Bone marrow (tissue), 2 donors: Measurements from ENCODE around the gene LRP1.

ENCODE experiments used
- DNase-seq, 2 donors: peaks; one replicate each; lab custom pipeline; 2025; lab: John Stamatoyannopoulos, UW

The LRP1 gene

DNA sequence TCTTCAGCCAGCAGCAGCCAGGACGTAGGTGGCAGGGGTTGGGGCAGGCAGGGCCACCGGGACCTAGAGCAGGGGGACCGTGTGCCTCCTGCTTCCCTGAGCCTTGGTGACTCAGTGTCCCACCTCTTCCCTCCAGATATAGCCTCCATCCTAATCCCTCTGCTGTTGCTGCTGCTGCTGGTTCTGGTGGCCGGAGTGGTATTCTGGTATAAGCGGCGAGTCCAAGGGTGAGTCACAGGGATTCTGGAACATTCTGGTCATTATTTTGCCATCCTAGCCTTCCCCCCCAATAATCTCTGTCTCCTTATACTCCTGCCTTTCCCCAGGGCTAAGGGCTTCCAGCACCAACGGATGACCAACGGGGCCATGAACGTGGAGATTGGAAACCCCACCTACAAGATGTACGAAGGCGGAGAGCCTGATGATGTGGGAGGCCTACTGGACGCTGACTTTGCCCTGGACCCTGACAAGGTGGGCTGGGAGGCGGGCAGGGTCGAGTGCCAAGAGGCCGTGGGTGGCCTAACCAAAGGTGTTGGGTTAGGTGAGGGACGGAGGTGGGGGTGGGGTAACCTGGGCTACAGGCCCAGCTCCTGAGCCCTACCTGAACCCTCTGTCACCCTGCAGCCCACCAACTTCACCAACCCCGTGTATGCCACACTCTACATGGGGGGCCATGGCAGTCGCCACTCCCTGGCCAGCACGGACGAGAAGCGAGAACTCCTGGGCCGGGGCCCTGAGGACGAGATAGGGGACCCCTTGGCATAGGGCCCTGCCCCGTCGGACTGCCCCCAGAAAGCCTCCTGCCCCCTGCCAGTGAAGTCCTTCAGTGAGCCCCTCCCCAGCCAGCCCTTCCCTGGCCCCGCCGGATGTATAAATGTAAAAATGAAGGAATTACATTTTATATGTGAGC is 83.8 kb downstream of the LRP1 start:
- no peak for DNase-seq

DNA sequence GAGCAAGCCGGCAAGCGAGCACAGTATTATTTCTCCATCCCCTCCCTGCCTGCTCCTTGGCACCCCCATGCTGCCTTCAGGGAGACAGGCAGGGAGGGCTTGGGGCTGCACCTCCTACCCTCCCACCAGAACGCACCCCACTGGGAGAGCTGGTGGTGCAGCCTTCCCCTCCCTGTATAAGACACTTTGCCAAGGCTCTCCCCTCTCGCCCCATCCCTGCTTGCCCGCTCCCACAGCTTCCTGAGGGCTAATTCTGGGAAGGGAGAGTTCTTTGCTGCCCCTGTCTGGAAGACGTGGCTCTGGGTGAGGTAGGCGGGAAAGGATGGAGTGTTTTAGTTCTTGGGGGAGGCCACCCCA is 84.4 kb downstream of the LRP1 start:
- no peak for DNase-seq

DNA sequence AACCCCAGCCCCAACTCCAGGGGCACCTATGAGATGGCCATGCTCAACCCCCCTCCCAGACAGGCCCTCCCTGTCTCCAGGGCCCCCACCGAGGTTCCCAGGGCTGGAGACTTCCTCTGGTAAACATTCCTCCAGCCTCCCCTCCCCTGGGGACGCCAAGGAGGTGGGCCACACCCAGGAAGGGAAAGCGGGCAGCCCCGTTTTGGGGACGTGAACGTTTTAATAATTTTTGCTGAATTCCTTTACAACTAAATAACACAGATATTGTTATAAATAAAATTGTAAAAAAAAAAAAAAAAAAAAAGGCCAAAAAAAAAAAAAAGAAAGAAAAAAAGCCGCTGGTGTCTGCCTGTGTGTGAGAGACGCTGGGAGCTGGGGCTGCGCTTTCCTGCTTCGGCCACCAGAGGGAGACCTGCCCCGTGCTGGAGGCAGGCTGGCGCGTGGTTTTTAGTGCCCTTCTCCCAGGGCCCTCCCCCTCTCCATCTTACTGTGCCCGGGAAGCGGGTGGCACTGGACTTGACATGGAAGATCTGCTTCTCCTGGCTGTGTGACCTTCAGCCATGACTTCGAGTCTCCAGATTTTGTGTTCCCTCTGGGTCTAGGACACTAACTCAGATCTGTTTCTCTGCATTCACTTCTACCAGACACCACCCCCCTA is 84.9 kb downstream of the LRP1 start:
- DNase-seq = peak; percentile 46 to 49

GRCh38 chr12:57213763-57214397 is 85.6 kb downstream of the LRP1 start:
- DNase-seq = no peak

DNA sequence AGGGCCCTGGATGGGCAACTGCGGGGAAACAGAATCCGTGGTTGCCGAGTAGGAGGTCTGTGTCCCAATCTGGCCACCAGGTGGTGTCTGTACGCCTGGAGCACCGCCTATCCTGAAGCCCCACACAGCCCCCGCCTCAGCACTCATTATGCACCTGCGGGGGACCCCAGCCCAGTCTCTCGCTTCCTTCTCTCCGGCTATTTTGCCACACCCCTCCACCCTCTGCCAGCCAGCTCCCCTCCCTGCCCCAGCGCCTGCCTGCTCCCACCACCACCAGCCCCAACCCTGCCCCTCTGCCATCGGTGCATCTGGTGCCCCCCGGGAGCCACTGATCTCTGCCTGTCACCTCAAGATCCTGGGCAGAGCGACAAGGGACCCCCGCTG is 86.1 kb downstream of the LRP1 start:
- peak; percentile 9 to 78 for DNase-seq

DNA sequence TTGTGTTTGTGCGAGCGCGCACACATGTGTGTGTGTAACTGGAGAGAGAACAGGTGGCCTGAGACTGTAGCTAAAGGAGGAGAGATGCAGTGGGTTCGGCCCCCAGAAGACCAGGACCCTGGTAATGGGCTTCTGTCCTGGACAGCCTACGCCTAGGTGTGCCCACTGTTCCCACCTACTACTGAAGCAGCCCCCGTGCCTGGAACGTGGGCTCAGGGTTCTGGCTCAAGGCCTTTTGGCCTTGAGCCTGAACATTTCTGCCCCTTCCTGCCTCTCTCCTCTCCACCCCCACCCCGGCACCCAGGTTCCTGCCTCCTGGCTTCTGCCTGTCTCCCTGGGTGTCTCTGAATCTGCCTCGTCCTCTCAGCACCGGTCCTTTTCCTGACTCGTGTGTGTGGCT is 86.8 kb downstream of the LRP1 start:
- no peak for DNase-seq

GRCh38 chr12:57215668-57216013 is 87.4 kb downstream of the LRP1 start:
- DNase-seq = no peak

- no peak for DNase-seq
These were observed 88.0 kb downstream of the LRP1 start, which contains the start of gene NXPH4 for GRCh38 chr12:57216014-57216911. Gene NXPH4 (plus strand): TSS chr12:57216794. CDS start chr12:57216970, 176 bp downstream.

DNA sequence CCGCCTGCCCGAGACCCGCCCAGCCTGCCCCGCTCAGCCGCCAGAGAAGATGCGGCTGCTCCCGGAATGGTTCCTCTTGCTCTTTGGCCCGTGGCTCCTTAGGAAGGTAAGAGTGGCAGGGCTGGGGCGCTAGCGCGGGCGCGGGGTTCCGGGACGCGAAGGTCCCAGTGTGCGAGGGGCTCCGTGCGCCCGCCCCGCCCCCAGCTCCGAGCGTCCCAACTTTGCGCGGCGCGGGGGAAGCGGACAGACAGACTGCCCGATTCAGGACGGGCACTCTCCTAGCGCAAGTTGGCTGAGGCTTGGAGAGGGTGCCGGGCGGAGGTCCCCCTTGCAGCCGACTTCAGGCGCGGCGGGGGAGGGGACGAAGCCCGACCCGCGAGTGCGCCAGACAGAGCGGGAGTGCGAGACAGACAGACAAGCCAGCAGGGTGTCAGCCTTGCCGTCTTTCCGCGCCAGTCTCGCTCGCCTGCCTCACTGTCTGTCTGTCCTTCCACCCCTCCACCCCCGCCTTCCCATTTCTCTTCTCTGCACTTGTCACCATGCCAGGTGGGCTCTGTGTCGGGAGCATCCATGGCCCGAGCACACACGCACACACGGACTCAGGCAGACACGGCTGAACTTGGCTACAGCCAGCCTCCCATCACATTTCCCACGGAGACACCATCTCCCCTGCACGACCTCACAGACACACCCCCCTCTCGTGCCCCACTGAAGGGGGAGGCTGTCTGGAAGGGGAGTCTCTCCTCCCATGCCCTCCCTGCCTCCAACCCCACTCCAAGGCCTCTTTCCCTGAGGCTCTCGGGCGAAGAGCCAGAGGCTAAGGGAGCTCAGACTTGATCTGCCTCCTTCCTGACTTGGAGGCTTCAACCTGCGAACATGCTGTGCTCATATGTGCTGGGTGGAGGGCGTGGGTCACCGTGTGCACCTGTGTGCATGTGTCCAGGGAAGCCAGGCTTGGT is 88.9 kb downstream of the LRP1 start:
- no peak for DNase-seq

- no peak for DNase-seq
These were observed 90.0 kb downstream of the LRP1 start for GRCh38 chr12:57218030-57218853.

DNA sequence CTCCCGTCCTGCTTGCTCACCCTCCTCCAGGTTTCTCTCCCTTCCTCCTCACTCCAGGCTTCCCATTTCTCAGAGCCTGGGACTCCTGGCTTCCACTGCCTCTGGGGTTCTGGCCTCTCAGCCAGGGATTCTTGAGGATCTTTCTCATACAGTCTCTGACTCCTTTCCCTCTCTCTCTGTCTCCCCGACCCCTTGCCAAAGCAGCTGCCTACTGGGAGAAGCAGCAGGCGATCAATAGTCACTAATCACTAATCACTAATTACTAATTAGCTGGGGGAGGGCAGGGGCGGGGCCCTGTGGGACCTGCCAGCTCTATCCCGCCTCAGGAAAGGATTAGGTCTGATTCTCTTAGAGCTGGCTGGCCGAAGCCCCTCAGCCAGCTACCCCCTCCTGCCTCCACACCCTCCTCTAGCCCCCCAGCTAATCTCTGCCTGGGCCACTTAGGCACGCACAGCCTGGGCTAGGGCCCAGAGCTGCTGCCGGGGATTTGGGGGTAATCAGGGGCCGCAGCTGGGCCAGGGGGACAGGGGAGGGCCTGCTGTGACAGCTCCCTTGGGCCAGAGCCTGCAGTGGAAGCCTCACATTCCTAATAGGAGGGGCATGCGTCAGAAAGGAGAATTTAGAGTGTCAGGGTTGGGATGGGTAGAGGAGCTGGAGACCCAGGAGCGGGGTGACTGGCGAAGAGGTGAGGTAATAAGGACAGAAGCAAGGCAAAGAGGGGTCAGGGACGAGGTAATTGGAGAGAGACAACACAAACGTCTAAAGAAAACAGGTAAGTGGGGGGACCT is 91.1 kb downstream of the LRP1 start:
- no peak for DNase-seq

- no peak for DNase-seq
These were observed 91.9 kb downstream of the LRP1 start for GRCh38 chr12:57219993-57220754.

DNA sequence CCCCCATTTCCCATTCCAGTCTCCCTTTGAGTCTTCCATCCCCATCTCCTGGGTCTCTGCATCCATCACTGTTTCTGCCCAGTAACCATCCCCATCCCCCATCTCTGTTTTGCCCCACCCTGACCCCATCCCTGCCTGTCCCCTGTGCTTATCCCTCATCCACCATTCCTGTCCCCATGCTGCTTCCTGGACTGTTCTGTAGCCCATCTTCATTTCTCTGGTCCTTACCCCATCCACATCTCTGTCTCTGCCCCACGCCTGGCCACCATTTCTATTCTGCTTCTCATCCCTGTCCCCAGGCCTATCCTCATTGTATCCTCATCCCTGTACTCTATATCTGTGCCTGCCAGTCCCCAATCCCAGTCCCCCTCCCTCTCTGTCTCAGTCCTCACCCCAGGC is 92.5 kb downstream of the LRP1 start:
- DNase-seq = no peak

DNA sequence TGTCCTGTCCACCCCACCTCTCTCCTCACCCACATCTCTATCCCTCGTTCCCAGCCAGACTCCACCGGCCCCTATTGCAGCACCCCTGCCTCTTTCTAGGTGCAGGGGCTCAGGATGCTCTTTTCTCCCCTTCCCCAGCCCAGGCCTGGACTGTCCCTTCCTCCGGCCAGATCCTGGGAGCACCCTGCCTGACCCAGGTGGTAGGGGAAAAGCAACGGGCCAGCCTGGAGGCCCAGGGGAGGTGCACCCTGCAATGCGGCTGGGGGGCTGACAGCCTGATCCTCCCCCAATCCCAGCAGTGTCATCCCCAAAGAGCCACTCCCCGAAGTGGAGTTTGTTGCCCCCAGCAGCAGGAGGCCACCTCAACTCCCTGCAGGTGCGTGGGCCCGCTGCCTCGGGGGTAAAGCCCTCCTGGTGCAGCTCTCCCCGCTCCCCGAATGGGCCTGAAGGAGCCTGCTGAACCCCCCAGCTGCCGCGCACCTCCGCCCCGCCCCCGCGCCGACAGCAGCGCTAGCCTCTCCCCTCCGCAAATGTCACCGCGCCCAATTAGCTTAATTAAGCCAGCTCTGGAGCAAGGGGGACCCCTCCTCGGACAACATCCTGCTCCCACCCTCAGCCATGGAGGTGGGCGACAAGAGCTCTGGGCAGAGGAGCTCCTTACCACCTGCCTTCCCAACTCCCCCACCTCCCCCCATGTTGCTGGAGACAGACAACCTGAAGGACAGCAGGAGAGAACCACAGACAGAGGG is 93.1 kb downstream of the LRP1 start:
- no peak for DNase-seq

- DNase-seq = no peak
These were observed 94.3 kb downstream of the LRP1 start for GRCh38 chr12:57222286-57223190.
